Activated gamma-delta T cell (primary cell): ENCODE measurements around the gene FAM240A.

Experiments
- DNase-seq: peaks from one replicate; lab custom pipeline; 2025; lab: John Stamatoyannopoulos, UW

Gene FAM240A

DNA sequence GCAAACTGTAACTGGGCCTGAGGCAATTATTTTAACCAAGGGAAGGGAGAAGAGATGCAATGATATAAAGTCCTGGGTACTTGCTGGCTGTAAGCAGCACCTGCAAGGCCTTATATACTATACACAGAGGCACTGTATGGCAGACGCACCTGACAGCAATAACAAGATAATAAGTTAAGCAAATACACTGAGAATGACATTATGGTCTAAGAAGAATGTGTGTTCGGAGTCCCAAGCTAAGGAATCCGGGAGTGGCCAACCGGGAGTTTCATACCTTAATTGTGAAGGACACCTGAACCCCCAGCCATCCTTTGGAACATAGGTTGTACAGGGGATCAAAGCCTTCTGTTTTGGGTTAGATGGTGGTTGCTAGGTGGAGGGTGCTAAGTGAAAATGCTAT, 13.7 kb downstream of the FAM240A start:
- DNase-seq, result no peak

DNA sequence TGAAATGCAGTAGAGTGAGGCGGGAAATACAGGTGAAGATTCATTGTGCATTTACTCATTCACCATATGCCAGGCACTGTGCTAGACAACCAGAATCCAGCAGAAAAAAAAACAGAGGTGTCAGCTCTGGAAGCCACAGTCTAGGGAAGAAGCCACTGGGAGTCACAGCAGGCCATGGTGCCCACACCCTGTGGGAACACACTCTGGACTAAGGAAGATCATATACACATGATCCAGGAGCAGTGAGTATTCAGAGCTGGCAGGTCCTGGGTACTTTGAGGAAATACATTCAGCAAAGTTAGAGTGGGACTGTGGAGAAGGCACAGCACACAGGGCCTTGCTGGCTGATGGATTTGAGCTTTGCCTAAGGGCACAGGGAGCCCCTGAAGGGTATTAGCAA, 14.8 kb downstream of the FAM240A start:
- no peak for DNase-seq

- no peak for DNase-seq
These were observed 16.6 kb downstream of the FAM240A start for GRCh38 chr3:46628901-46629369.

- peak; percentile 52 for DNase-seq
These were observed 17.5 kb downstream of the FAM240A start for GRCh38 chr3:46629551-46630517.

DNA sequence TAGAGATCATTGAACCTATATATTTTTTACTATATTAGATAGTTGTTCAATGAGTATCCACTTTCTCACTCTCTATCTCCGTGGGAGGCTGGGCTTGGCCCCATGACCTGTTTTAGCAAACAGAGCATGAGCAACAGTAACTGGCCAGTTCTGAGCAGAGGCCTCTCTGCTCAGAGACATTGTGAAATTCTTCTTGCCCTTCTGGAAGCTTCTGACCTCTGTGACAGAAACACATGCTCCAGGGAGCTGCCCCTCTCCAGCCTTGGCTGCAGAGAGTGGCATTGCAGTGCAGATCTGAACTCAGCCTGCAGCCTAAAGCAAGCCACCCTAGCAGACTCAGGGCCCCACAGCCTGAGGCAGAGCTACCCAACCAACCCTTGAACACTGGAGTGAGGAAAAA, 20.5 kb downstream of the FAM240A start:
- DNase-seq, result no peak

- DNase-seq, result no peak
These were observed 22.5 kb downstream of the FAM240A start for GRCh38 chr3:46634856-46635255.

GRCh38 chr3:46639221-46639620, 26.9 kb downstream of the FAM240A start:
- DNase-seq, result no peak

DNA sequence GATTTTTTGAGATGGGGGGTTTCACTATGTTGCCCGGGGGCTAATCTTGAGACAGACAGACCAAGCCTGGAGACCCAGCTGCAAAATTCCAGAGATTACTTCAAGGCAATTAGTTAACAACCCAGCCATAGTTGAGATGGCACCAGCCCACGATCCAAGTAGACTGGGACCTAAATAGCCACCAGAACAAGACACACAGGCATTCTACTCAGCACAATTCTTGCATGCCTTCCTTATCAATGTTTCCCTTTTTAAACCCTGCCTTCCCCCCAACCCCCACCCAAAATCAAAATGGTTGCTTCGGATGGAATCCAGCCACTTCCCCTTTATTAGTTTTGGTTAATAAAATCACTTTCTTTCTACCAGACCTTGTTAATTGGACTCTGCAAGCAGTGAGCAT, 28.6 kb downstream of the FAM240A start:
- no peak for DNase-seq

DNA sequence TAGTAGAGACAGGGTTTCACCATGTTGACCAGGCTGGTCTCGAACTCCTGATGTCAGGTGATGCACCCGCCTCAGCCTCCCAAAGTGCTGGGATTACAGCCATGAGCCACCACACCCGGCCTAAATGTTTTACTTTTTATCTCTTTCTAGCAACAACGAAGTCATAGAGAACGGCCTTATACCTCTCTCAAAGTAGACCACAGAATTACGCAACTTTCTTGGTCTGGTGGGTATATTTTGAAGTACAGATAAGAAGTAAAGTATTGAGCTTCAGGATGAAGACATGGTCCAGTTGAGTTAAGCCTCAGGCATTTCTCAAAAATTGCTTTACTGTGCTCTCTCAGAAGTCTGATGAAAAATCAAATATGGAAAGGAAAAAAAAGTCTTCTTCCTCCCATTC, 30.6 kb downstream of the FAM240A start:
- DNase-seq, result no peak

GRCh38 chr3:46643701-46644100, 31.4 kb downstream of the FAM240A start:
- DNase-seq, result no peak

DNA sequence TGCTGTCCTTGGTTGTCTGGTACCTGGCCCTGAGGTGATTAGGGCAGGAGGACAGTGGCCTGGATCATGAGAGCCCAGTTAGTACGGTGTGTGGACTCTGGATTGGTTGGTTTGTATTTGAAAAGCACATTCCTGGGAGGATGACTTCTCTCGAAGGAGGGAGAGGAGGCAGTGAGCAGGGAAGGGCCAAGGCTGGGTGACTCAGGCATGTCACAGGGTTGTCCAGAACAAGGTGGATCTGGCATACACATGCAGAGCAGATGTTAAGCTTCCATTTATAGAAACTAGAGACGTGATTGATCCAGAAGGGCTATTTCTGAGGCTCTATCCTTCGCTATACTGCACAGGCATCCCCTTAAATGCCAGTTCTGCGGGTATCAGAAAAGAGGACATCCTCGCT, 34.4 kb downstream of the FAM240A start:
- DNase-seq, result no peak

DNA sequence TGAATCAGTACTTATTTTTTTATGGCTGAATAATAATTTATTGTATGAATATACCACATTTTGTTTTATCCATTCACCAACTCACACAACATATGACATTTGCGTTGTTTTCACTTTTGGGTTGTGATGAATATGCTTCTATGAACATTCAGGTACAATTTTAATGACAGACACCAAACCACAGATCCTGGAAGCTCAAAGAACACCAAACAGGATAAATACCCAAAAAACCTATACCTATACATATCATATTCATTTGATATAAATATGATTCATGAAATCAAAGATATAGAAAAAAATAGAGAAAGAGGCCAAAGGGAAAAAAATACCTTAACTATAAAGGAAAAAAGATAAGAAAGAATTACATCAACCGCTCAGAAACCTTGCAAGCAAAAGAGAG, 35.8 kb downstream of the FAM240A start:
- DNase-seq, result no peak

- DNase-seq, result no peak
These were observed 37.1 kb downstream of the FAM240A start for GRCh38 chr3:46649436-46649835.

- DNase-seq, result no peak
These were observed 38.8 kb downstream of the FAM240A start for GRCh38 chr3:46651084-46651483.

- no peak for DNase-seq
These were observed 42.9 kb downstream of the FAM240A start for GRCh38 chr3:46655271-46655670.

DNA sequence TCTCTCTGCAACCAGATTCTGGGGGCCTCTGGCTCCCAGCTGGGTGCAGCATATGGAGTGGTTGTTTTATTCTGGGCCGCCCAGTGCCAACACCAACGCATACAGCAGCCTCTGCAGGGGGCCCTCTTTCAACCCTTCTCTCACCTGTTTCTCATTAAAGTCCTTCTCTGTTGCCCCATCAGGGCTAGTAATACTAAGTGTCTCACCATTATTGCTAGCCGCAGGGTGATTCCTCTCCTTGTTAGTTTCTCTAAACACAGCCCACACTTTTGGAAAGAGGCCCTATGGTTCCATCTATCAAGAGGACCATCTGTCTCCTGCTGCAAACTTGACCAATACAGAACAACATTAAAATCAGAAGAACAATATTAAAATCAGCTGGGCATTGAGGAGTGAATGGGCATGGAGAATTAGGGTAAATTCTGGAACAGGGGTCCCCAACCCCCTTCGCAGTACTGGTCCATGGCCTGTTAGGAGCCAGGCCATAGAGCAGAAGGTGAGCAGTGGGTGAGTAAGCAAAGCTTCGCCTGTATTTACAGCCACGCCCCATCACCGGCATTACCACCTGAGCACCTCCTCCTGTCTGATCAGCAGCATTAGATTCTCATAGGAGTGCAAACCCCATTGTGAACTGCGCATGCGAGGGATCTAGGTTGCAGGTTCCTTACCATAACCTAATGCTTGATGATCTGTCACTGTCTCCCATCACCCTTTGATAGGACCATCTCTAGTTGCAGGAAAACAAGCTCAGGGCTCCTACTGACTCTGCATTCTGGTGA, 44.6 kb downstream of the FAM240A start:
- DNase-seq, result no peak

- no peak for DNase-seq
These were observed 47.0 kb downstream of the FAM240A start for GRCh38 chr3:46659285-46659684.

DNA sequence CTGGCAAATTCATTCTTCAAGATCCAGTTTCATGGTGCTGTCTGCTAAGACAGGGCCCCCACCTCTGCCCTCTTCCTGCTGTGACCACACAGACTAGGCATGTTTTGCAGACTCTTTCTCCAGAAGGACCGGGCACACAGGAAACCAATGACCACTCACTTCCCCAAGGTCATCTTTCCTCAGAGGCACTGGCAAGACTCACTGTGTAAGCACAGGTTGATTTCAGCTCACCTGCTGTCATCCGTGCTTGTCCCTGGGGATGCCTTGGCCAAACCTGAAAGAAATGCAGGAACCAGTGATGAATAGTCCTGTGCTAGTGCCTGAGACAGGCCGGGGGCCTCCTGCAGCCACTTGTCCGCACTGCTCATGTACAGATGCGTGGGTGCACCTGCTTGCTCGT, 47.7 kb downstream of the FAM240A start:
- DNase-seq, result no peak

DNA sequence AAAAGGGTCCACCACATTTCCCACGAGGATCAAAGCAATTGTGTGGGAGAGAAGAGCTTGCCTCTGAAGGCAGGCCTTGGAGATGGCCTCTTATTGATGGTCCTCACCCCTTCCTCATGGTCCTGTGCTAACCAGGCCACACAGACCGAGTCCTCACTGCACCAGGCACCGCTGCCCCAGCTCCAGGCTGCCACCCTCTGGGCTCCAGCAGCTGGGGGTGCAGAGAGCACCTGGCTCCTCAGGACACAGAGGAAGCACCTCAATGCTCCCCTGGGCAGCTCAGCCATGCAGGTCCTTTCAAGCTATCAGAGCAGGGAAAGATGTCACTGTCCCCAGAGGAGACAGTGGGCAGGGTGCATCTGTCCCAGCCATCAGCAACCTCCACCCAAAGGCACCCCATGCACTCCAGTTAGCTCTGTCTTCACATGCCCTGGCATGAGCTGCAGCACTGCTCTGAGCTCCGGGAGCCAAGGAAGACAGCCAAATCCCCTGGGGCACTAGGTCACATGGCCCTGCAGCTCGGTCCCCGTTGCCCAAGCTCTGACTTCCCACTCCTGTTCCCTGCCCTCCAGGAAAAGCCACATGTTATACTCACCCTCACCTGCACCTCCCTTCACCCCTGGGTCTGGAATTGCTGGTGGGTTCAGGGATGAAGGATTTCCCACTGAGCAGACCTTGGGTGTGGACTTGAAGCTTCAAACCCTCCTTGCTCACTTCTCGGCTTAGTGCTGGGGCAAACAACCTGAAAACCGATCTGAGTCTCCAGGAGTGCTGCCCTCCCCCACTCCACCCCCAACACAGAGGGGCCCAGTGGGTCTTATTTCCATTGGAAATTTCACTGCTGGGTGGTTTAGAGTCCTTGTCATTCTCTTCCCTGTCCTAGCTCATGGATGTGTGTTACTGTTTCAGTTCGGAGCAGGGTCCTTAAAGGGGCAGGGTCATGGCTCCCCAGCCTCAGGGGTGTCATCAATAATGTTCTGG, 48.5 kb downstream of the FAM240A start:
- DNase-seq, result no peak

GRCh38 chr3:46661776-46662766, 49.7 kb downstream of the FAM240A start:
- DNase-seq, result no peak
